ENCODE results near the gene GEMIN2.
"Not testable (repeated sequence)": the region's sequence is repeated elsewhere in the genome, so short reads cannot be mapped to it uniquely, and the experiment has no call there.

Gene GEMIN2, protein sequence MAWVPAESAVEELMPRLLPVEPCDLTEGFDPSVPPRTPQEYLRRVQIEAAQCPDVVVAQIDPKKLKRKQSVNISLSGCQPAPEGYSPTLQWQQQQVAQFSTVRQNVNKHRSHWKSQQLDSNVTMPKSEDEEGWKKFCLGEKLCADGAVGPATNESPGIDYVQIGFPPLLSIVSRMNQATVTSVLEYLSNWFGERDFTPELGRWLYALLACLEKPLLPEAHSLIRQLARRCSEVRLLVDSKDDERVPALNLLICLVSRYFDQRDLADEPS

DNA sequence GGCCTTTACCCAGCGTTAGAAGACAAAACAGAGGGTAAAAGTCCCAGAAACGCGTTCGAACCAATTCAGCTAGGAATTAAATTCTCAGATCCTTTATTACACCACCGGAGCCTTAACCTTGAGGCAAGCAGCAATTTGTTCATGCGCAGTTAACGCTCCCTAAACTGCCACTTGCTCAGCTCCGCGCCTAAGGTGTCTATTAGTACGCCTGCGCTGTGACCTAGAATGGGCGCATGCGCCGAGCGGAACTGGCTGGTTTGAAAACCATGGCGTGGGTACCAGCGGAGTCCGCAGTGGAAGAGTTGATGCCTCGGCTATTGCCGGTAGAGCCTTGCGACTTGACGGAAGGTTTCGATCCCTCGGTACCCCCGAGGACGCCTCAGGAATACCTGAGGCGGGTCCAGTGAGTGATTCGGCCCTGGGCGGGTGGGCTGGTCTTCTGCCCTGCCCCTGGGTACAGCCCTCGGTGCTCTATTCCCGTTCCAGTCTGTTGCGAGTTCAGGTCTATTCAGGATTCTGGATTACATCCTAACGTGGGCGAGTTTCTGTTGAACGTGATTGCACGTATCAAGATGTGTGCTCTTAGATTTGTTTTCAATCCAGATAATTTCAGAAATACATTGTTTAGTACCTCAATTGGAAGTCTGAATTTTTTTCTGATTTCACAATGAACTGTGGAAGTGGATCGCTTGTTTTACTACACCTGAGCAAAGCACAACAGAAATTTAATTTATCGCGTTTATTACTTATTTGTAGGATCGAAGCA, at the start of gene GEMIN2:
Gene GEMIN2 (plus strand): TSS at position 251 of the 766 bp plus-strand sequence. CDS start 16 bp downstream, at position 267.
- peak; percentile 94 for DNase-seq (ENCODE audit: low read depth)

DNA sequence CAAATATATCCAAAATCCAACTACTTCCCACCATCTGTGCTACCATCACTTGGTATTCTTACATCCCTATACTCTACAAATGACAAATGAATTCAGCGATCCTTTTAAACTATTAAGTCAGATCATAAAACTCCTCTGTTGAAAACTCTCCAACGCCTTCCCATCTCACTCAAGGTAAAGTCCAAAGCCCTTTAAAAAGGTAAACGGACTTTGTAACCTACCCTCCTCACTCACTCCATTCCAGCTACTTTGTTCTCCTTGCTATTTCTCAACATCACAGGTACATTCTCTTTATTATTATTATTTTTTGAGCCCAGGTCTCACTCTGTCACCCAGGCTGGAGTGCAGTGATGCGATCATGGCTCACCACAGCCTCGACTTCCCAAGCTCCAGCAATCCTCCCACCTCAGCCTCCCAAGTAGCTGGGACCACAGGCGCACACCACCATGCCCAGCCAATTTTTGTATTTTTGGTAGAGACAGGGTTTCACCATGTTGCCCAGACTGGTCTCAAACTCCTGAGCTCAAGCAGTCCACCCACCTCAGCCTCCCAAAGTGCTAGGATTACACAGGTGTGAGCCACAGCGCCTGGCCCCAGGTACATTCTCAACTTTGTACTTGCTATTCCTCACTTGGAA, 44.8 kb upstream of the GEMIN2 start:
- not testable (repeated sequence) for DNase-seq (ENCODE audit: low read depth)

DNA sequence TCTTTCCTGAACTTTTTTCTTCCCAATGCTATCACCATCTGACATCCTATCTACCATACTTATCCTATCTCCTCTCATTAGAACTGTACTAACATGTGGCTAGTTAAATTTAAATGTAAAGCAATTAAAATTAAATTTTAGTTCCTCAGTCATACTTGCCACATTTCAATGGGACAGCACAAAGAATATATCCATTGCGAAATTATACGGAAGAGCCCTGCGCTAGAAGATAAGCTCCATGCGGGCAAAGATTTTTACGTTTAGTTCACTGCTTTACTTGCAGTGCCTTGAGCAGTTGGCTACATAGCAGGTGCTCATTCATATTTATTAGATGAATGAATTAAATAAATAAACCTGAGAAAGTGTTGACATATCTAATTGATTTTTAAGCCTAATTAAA, 44.2 kb upstream of the GEMIN2 start:
- no peak for DNase-seq (ENCODE audit: low read depth)

DNA sequence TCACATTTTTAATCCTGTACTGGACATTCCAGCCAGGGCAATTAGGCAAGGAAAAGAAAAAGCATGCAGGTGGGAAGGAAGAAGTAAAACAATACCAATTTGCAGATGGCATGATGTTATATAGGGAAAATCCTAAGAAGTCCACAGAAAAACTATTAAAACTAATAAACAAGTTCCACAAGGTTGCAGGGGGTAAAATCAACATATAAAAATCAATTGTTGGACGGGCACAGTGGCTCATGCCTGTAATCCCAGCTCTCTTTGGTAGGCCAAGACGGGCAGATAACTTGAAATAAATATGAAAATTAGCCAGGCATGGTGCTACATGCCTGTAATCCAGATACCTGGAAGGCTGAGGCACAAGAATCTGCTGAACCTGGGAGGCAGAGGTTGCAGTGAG, 43.0 kb upstream of the GEMIN2 start:
- DNase-seq (ENCODE audit: low read depth): no peak

DNA sequence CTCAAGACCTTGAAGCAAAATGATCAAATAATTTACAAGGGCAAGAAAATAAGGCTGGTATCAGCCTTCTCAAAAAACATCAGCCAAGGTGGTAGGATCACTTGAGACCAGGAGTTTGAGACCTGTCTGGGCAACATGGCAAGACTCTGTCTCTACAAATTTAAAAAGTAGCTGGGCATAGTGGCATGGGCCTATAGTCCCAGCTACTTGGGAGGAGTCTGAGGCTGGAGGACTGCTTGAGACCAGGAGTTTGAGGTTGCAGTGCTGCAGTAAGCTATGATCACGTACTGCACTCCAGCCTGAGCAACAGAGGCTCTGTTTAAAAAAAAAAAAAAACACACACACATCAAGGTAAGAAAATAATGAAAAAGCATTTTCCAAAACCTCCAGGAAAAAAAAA, 33.2 kb upstream of the GEMIN2 start:
- no peak for DNase-seq (ENCODE audit: low read depth)

DNA sequence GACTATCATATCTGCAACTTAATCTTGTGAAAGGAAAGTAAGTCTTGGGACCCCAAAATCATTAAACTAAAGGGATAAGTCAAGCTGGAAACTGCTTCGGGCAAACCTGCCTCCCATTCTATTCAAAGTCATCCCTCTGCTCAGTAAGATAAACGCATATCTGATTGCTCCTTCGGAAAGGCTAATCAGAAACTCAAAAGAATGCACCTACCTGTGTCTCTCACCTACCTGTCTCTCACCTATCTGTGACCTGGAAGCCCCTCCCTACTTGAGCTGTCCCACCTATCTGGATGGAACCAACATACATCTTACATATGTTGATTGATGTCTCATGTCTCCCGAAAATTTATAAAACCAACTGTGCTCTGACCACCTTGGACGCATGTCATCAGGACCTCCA, 31.0 kb upstream of the GEMIN2 start:
- no peak for DNase-seq (ENCODE audit: low read depth)

DNA sequence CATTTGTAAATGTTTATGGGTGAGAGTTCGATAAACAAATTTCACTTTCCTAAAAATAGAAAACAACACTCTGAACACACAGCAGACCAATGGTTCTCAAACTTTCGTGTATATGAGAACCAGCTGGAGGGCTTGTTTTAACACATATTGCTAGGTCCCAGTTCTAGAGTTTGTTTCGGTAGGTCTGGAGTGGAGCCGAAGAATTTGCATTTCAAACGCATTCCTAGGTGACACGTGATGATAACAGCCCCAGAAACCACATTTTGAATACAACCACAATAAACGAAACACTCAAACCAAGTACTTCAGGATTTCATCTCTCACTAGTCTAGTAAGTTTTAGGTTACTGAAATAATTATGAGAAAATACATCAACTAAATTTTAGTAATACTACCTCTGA, 28.2 kb upstream of the GEMIN2 start:
- no peak for DNase-seq (ENCODE audit: low read depth)

DNA sequence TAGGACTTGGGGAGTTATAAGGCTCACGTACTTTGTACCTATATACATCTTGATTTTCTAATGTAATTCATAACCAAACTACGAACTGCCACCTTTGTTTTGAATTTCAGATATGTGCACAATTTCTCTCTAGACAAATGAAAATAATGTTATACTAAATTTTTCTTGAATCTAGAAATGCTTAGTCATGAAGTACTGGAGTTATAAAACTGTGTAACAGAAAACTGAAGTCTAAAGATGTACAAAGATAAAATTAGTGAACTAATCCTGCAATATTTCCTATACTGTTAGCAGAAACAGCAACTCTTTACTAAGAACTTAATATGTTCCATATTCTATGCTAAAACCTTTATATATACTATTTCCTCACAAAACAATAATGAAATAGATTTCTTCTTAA, 26.6 kb upstream of the GEMIN2 start:
- DNase-seq (ENCODE audit: low read depth): no peak

DNA sequence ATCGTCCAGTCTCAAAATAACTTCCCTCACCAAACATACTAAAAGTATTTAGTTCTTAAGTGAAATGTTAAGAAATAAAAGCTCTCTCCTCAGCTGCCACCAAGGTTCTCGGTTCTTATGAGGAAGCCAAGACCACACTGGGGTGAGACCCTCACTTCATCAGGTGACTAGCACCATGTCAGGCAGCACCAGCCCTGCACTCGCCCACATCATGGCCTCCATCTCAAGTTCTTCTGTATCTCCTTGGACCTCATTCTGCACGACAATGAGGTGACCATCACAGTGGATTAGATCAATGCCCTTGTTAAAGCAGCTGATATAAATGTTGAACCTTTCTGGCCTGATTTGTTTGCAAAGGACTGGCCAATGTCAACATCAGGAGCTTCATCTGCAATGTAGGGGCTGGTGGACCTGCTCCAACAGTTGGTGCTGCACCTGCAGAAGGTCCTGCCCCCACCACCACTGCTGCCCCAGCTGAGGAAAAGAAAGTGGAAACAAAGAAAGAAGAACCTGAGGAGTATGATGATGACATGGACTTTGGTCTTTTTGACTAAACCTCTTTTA, 23.5 kb upstream of the GEMIN2 start:
- no peak for DNase-seq (ENCODE audit: low read depth)

DNA sequence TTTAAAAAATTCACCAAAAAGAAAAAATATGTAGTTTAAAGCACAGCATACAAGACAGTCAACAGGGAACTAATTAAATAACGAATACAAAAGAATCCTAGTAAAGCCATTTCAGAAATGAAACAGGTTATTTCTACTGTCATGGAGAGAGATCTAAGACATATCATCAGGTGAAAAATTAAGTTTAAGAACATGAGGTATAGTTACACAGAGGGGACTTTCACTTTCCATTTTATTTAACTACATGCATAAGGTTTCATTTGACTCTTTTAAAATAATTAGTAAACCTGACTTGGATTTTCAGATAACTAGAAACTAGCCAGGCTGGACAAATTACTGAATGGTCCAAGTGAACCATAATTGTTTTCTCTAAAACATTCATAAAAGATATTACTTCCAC, 22.4 kb upstream of the GEMIN2 start:
- no peak for DNase-seq (ENCODE audit: low read depth)

DNA sequence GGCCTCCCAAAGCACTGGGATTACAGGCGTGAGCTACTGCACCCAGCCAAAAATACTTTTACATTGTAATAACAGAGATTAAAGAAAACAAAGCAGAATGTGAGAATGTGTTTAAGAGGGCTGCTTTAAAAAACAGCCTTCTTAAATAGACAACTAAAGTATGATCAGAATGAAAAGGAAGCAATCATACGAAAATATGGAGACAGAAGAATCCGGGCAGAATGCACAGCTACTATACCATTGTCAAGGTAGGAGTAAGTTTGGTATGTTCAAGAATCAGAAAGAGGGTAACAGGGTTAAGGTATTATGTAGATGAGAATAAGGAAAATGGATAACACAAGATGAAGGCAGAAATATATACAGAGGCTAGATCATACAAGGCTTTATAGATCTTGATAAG, 19.6 kb upstream of the GEMIN2 start:
- no peak for DNase-seq (ENCODE audit: low read depth)

DNA sequence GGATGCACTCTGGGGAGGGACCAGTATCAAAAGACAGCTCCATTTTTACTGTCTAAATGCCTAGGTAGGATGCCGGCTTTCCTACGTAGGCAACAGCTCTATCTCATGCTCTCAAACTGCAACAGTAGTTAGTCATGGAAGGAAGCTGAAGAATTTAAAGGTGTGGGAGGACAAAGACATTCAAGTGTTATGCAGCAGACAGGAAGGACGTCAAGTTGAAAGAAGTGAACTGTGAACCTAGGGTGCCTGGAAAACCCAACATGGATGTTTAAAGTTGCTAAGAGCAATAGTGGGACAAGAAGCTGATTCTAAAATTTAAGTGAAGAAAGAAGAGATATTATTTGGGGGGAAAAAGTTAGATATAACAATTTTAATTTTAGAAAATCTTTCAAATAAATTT, 17.0 kb upstream of the GEMIN2 start:
- no peak for DNase-seq (ENCODE audit: low read depth)

DNA sequence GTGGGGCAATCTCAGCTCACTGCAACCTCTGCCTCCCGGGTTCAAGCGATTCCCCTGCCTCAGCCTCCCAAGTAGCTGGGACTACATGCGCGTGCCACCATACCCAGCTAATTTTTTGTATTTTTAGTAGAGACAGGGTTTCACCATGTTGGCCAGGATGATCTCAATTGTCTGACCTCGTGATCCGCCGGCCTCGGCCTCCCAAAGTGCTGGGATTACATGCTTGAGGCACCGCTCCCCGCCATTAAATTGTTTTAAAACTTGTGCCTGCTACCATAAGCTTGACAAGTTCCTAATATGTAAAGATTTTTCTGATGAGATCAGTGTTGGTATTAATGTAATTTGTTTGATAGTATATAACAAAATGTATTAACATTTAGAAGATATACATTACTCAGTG, 14.9 kb upstream of the GEMIN2 start:
- DNase-seq (ENCODE audit: low read depth): not testable (repeated sequence)

DNA sequence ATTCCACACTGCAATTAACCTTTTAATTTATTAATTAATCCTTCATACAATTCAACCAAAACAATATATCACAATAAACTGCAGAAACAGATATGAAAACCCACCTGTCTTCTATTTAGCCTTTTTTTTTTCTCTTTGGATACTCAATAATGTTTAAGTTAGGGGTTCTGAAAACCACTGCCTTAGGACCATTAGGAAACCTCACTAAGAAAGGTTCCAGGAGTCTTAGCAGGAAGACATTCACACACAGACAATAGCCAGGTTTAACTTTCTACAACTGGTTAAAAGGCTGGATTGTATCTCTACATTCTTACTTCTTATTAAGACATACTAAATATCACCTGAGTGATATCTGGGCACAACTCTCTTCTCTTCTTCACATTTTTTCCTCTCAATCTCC, 14.4 kb upstream of the GEMIN2 start:
- no peak for DNase-seq (ENCODE audit: low read depth)

DNA sequence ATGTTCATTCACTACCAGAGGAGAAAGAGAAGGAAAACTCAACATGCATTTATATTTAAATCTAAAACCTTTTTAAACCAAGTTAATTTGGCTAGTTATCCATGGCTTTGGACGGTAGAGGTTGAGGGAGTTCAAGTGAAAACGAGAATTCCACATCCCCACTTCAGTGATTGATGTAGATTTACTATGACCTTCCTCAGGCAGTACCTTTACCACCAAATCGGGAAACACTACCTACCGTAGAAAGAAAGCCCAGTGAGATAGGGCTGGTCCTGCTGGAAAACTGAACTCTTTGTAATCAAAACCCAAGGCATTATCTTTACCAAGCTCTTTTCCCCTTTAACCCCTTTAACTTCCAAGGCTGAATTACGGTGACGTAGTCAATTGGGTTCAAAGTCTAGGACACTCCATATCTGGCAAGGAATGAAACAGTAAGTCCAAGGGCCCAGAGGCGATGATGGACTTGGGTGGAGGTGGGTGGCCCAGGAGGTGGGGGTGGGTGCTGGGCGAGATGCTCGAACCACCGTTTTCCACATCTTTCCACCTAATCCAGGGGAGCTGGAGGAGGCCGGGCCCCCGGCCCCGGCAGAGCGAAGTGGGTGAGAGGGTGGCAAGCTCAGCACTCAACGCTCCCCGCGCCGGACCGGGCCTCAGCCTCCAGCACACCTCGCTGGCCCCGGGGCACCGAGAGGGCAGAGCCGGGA, 11.7 kb upstream of the GEMIN2 start:
- no peak for DNase-seq (ENCODE audit: low read depth)

DNA sequence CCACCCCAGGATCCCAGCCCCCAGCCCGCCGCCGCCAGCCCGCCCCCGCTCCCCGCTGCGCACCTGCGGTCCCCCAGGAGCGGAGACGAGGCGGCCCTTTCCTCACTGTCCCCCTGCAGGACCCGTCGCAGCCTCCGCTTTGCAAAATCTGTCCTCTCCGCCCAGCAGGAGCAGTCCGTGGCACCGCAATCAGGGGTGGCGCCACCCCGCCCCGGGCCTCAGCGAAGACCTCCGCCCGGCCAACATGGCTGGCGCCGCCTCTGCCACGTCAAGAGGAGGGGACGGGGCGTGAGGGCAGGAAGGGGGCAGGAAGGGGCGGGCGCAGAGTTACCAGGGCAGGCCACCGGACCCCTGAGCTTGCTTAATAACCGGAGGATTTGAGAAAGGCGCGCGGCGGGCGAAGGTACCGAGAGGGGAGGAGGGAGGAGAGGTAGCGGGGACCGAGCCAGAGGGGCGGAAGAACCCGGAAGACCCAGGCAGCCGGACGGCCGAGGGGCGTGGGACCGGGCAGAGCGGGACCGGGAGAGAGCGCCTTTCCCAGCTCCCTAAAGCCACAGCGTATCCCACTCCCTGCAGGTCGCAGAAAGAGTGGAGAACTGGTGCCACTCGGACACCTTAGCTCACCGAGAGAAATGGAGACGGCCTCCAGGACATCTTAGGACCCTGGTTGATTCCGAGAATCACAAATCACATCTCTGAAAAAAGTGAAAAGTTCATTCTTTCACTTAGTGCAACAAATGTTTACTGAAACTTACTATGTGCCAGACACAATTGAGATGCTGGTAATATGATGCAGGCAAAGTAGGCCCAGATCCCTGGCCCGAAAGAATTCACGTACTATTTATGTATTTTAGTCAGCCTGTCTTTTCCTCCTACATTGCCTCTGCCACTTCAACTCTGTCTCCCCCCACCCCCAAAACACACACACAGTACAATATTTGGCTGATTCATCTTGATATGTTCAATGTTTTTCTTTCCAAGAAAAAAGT, 10.9 kb upstream of the GEMIN2 start, which contains the start of gene SEC23A:
Gene SEC23A (minus strand): TSS at position 267 of the 989 bp plus-strand sequence. CDS start 7,117 bp downstream, outside the sequence.
- peak; percentile 76 for DNase-seq (ENCODE audit: low read depth)

DNA sequence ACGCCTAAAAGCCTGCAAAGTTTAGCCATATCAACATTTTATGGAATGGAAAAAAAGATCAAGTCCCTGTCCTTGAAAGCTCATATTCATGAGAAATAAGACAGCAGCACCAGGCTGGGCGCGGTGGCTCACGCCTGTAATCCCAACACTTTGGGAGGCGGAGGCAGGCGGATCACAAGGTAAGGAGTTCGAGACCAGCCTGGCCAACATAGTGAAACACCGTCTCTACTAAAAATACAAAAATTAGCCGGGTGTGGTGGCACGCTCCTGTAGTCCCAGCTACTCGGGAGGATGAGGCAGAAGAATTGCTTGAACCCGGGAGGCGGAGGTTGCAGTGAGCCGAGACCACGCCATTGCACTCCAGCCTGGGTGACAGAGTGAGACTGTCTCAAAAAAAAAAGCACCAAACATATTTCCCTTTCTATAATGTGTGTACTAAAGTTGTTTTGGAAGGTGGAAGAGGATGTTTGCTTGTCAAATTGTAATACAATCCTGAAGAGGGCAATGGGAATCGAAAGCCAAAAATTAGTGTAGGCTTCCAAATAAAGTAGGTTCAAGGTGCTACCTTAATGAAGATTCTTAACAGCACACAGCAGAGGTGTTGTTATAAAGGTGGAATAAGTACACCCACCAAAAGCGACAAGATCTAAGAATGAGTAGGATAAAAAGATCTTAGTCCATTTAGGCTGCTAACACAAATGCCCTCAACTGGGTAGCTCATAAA, 9.9 kb upstream of the GEMIN2 start:
- DNase-seq (ENCODE audit: low read depth): not testable (repeated sequence)

DNA sequence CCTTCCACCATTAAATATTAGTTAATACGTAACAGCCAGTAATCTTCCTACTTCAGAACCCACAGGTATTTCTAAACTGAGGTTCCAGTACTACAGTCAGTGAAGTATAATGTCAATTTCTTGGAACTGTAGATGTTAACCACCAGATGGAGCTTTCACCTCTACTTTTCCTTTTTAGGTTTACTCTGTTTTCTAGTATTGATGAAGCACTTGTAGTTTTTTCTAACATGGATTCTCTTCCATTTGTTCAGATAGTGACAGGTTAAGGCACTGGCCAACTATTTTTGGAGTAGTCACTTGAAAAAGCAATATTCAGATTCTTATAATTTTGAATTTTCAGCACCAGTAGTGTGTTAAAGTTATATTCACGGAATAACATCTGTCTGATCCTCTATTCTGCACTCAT, 6.5 kb upstream of the GEMIN2 start:
- DNase-seq (ENCODE audit: low read depth): peak; percentile 18

DNA sequence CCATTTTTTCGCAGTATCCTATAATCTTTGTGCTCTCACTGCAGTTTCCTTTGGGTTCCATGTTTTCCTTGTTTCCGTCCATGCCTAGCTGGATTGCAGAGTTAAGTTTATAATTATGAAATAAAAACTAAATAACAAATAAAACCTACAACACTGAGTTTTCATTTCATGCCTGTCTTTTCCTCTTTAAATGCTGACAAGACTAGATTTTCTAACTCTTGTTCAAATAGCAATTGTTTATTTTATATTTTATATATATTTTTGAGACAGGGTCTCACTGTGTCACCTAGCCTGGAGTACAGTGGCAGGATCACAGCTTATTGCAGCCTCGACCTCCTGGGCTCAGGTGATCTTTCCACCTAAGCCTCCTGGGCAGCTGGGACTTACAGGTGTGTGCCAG, 5.3 kb upstream of the GEMIN2 start:
- no peak for DNase-seq (ENCODE audit: low read depth)

All from fibroblast of the conjunctiva (primary cell).